ENCODE data around the gene PLCB1. TPM values are rescaled to one million over a fixed set of nuclear protein-coding genes. Genes with fewer than 3 reads are reported as not detected.

PLCB1 gene
- total and polyA plus RNA-seq, 10 of the 15 experiments (the other 5 are each of a cell fraction or from before 2014, with no cell fraction given): 0.05 to 5.3 (median 0.17) TPM; not detected in 1

DNA sequence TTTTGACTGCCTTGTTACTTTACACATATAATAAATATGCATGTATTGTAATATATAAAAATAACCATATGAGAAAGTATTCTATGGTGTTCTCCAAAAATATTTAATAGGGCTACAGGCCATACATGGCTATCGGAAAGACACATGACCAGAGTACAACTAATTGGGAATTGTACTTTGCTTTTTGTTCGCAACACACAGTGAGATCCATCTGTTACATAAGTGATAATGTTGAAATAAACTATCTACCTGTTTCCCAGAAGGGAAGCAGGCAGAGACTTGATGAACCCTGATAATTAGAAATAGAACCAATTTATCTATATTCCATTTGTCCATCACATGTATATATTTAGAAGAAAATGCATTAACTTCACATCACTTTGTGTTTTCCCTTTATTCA, 592.8 kb downstream of the PLCB1 start:
- ChIA-PET POLR2A (no interaction called here), SMC1A (ENCODE audit: uncharacterized antibody, unreplicated experiment) (no interaction called here), RAD21 (ENCODE audit: unreplicated experiment) (no interaction called here), CTCF (no interaction called here)
- 67% methylated on average over 2 of the region's 2 CpGs for WGBS (ENCODE audit: insufficient coverage, insufficient replicate concordance, low lambda C conversion rate, missing lambda C conversion rate)
- Histone ChIP-seq H3K27me3 (replicated peaks in 1 of 2; ENCODE audit: control insufficient read depth in 2 of 2, insufficient read depth in 2 of 2, low read length in 1 of 2) (0 out of 4 replicates have a peak, but pooled peaks cover 0 to 2% of the 10 kb centered on the region in 2 experiments), H3K9me3 (replicated peaks; ENCODE audit: control insufficient read depth, insufficient read depth, low read length) (no peaks in the 10 kb centered on the region), H2AFZ (ENCODE audit: control insufficient read depth, low read depth, low read length) (no peak overlapping the region), H3K36me3 (ENCODE audit: control insufficient read depth in 2 of 2, insufficient read depth in 2 of 2, low read length in 1 of 2) (no peaks in the 10 kb centered on the region), H3K9ac (ENCODE audit: control insufficient read depth, insufficient read depth, low read length) (no peak overlapping the region), H3K4me3 (no peak overlapping the region), H3K4me1 (ENCODE audit: control insufficient read depth, insufficient read depth, low read length) (no peaks in the 10 kb centered on the region), H3K79me2 (ENCODE audit: control insufficient read depth, insufficient read depth, low read length) (no peaks in the 10 kb centered on the region), H4K20me1 (ENCODE audit: control insufficient read depth, insufficient read depth) (no peaks in the 10 kb centered on the region), H3K27ac (ENCODE audit: control insufficient read depth, insufficient read depth) (no peak overlapping the region), H3K4me2 (ENCODE audit: control insufficient read depth, insufficient read depth) (no peak overlapping the region)
- ATAC-seq (no peak), DNase-seq (ENCODE audit: low read depth, low spot score) (no peak), FAIRE-seq (no peak)
- intact Hi-C loops (cut with micrococcal nuclease; ENCODE audit: unreplicated experiment): loop anchor here (5.0 kb wide), 3 partner anchors 188 to 338 kb away; no protein-coding TSS in a partner anchor
- TF ChIP-seq MYC (IDR thresholded peaks at IDR 0.05; ENCODE audit: insufficient read depth, insufficient read length, insufficient replicate concordance, low read length, severe bottlenecking) (no peak), BCL3 (IDR thresholded peaks at IDR 0.05; ENCODE audit: borderline replicate concordance, insufficient read depth, low read depth, low read length, poor library complexity, severe bottlenecking) (no peak), SPI1 (IDR thresholded peaks at IDR 0.05; ENCODE audit: borderline replicate concordance, insufficient read depth, low read depth, low read length) (no peak), JUND (IDR thresholded peaks at IDR 0.05; ENCODE audit: low read depth, low read length) (no peak), CBX3 (IDR thresholded peaks at IDR 0.05; ENCODE audit: borderline replicate concordance, low read depth) (no peak), MEF2B (IDR thresholded peaks at IDR 0.05; ENCODE audit: partially characterized antibody, poor library complexity, severe bottlenecking) (no peak), SMARCA5 (IDR thresholded peaks at IDR 0.05) (no peak), FOXM1 (IDR thresholded peaks at IDR 0.05; ENCODE audit: low read depth, low read length) (no peak), RFX5 (IDR thresholded peaks at IDR 0.05; ENCODE audit: low read depth, low read length) (no peak), BCL11A (IDR thresholded peaks at IDR 0.05; ENCODE audit: low read depth, low read length) (no peak)
- in situ Hi-C loops (cut with MboI): loop anchor here (5.0 kb wide), 2 partner anchors 588 to 683 kb away; no protein-coding TSS in a partner anchor
- no TSS peak for BruUV-seq (replicated peaks)
